Mesothelial cell of epicardium (in vitro differentiated cells): Measurements from ENCODE around the gene CWC27. TPM values are rescaled to one million over a fixed set of nuclear protein-coding genes. Genes with fewer than 3 reads are reported as not detected.

Experiments
- DNase-seq, 2 experiments: peaks; one replicate each; pipeline ENCODE4 v3.0.0; 2021; ENCODE audit warnings: low spot score in 2 of 2; ENCODE audit not compliant: unreplicated experiment in 2 of 2
- H3K27ac Mint-ChIP-seq: 2 replicates; pipeline ENCODE4 v1.8.0; 2021; ENCODE audit warnings: mixed read lengths
- H3K27me3 Mint-ChIP-seq: 2 replicates; pipeline ENCODE4 v1.8.0; 2021; ENCODE audit warnings: low read depth, mixed read lengths
- H3K36me3 Mint-ChIP-seq: 2 replicates; pipeline ENCODE4 v1.8.0; 2021; ENCODE audit warnings: mixed read lengths
- H3K4me1 Mint-ChIP-seq: 2 replicates; pipeline ENCODE4 v1.8.0; 2021; ENCODE audit warnings: mixed read lengths
- H3K4me3 Mint-ChIP-seq: 2 replicates; pipeline ENCODE4 v1.8.0; 2021; ENCODE audit warnings: mild to moderate bottlenecking, moderate library complexity, mixed read lengths
- H3K9me3 Mint-ChIP-seq: 2 replicates; pipeline ENCODE4 v1.8.0; 2021; ENCODE audit warnings: mixed read lengths
- total RNA-seq: library from RNA; stranded (reverse); gene quantifications from 3 replicates; pipeline ENCODE4 v1.2.1, GENCODE V29; 2021
- TF ChIP-seq, protein P1 (sequence below): fragments of 200-600 bp; sonication (generic); IDR thresholded peaks from one replicate; pipeline ENCODE4 v1.5.0; 2021; ENCODE audit warnings: antibody characterized with exemption; ENCODE audit not compliant: unreplicated experiment

Gene CWC27
- total RNA-seq, 1 donor from 2014 or later = 30.0 TPM

DNA sequence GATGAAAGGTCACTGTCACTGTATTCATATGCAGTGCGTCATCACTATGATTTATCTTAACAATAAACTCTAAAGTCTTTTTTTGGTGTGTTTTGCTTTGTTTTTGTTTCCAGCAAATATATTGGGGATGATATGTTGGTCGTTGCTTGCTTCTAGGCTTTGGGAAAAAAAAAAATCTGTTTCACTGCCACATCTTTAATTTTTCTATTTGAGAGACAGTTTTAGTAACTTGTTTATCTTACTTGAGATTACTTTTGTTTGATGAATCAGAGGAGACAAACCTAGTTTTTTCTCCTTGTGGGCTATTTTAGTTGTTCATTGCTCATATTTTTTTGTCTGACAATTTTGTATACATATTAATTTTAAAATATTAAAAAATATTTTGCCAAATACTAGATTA, 19.4 kb downstream of the CWC27 start:
- DNase-seq = no peak
- Mint-ChIP-seq H3K27ac (no peak overlapping the region), H3K4me3 (no peak overlapping the region), H3K27me3 (no peaks in the 10 kb centered on the region), H3K4me1 (no peaks in the 10 kb centered on the region), H3K9me3 (no peaks in the 10 kb centered on the region), H3K36me3 (peaks cover 7% of the 10 kb centered on the region)
- TF ChIP-seq, protein P1, sequence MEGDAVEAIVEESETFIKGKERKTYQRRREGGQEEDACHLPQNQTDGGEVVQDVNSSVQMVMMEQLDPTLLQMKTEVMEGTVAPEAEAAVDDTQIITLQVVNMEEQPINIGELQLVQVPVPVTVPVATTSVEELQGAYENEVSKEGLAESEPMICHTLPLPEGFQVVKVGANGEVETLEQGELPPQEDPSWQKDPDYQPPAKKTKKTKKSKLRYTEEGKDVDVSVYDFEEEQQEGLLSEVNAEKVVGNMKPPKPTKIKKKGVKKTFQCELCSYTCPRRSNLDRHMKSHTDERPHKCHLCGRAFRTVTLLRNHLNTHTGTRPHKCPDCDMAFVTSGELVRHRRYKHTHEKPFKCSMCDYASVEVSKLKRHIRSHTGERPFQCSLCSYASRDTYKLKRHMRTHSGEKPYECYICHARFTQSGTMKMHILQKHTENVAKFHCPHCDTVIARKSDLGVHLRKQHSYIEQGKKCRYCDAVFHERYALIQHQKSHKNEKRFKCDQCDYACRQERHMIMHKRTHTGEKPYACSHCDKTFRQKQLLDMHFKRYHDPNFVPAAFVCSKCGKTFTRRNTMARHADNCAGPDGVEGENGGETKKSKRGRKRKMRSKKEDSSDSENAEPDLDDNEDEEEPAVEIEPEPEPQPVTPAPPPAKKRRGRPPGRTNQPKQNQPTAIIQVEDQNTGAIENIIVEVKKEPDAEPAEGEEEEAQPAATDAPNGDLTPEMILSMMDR = no peak

DNA sequence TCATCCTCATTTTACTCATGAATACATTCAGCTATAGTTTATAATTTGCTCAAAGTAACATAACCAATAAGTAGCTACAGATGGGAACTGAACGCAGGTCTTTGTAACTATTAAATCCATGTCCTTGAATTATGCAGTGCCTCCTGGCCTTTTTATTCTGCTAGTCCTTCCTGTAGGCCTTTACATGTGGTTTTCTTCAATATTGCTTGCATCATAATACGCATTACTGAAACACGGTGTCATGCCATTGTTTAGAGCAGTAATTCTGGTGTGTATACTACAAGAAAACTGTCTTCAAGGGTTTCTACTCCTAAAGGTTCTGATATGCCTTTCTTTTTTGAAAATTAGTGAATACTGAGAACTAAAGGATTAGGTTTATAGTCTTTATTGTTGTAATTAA, 20.7 kb downstream of the CWC27 start:
- Mint-ChIP-seq H3K4me3 (no peak overlapping the region), H3K36me3 (peaks cover 7% of the 10 kb centered on the region), H3K27ac (no peak overlapping the region), H3K4me1 (peaks cover 4% of the 10 kb centered on the region), H3K9me3 (no peaks in the 10 kb centered on the region), H3K27me3 (no peaks in the 10 kb centered on the region)
- TF ChIP-seq, protein P1 = no peak
- no peak for DNase-seq

DNA sequence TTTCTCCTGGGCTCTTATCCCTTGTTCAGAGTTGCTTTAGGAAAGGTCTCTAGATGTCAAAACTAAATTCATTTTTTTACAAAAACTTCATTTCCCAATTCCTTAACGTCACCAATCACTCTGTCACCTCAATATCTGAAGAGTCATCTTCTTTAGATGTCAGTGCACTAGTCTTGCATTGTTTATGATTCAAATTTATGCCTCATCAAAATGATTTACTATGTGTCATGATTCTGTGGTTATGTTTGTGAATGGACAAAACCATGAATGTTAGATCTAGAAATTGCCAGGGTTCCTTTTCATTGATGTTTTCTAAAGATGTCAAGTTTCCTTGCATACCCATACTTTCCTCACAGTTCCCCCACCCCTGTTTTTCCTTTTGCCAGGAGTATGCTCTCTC, 21.5 kb downstream of the CWC27 start:
- no peaks in the 10 kb centered on the region for H3K9me3 Mint-ChIP-seq
- peaks cover 4% of the 10 kb centered on the region for H3K4me1 Mint-ChIP-seq
- TF ChIP-seq, protein P1 = no peak
- no peak overlapping the region for H3K27ac Mint-ChIP-seq
- H3K4me3 Mint-ChIP-seq = no peak overlapping the region
- H3K36me3 Mint-ChIP-seq = peaks cover 7% of the 10 kb centered on the region
- no peaks in the 10 kb centered on the region for H3K27me3 Mint-ChIP-seq
- DNase-seq = no peak

DNA sequence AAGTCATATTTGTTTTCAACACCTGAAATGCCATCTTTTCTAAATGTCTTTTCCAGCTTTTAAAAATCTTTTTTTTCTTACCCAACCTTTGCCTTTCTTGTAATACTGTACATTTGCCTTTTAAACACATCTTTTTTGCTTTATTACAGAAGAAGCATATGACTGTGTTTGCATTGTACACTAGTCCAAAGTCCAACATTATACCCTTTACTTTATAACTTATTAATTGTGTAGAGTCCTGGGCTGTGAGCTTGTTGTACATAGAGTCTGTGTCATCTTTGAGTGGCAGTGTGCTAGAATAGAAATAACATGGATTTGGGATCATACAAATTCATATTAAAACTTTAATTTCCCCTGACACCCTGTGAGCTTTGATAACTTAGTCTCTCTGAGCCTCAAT, 23.7 kb downstream of the CWC27 start:
- no peak for DNase-seq
- no peaks in the 10 kb centered on the region for H3K27me3 Mint-ChIP-seq

DNA sequence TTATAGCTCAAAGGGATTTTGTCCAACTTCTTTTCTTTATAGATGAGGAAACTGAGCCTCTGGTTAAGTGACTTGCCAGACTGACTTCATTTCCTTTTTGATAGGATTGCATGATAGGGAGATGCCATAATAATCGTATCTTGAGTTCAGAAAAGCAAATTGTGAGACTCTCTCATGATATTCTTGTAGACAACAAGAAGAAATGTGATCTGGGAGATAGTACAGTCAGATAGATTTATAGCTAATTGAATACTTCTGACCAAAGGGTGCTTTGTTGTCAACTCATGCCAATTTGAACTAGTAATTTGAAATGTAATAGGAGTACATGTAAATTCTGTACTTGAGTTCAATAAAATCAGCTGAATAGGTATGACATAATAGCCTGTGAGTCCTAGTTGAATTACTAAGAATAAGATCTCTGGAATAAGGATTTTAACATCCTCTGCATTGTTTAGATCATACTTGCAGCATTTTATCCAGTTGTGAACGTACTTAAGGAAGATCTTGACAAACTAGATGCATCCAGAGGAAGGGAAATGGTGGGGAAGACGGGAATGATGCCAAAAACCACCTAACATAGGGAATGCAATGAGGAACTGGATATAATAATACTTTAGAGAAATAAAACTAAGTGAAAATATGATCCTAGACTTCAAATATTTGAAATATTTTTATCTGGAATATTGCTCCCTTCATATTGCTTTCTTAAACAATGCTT, 25.5 kb downstream of the CWC27 start:
- Mint-ChIP-seq H3K9me3 (no peaks in the 10 kb centered on the region), H3K36me3 (peaks cover 5% of the 10 kb centered on the region), H3K4me1 (peaks cover 4% of the 10 kb centered on the region), H3K27me3 (no peaks in the 10 kb centered on the region), H3K4me3 (no peak overlapping the region), H3K27ac (no peak overlapping the region)
- TF ChIP-seq, protein P1 = no peak
- no peak for DNase-seq

More for the DNA sequence above, 23.7 kb downstream of the CWC27 start:
- peaks cover 4% of the 10 kb centered on the region for H3K4me1 Mint-ChIP-seq
- no peak overlapping the region for H3K27ac Mint-ChIP-seq
- H3K9me3 Mint-ChIP-seq = no peaks in the 10 kb centered on the region
- TF ChIP-seq, protein P1 = no peak
- H3K4me3 Mint-ChIP-seq = no peak overlapping the region
- peaks cover 3% of the 10 kb centered on the region for H3K36me3 Mint-ChIP-seq

DNA sequence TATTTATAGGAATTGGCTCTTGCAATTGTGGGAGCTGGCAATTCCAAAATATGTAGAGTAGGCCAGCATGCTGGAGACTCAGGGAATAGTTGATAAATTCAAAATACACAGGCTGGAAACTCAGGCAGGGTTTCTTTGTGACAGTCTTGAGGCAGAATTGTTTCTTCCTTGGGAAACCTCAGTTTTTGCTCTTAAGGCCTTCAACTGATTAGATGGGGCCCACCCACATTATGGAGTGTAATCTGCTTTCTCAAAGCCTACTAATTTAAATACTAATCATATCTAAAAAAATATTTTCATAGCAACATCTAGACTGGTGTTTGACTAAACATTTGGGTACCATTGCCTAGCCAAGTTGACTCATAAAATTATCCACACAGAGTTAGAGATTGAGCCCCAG, 27.6 kb downstream of the CWC27 start:
- Mint-ChIP-seq H3K9me3 (no peaks in the 10 kb centered on the region), H3K36me3 (peaks cover 3% of the 10 kb centered on the region)

More for the DNA sequence above, 27.6 kb downstream of the CWC27 start:
- no peak overlapping the region for H3K4me3 Mint-ChIP-seq
- H3K27ac Mint-ChIP-seq = no peak overlapping the region
- DNase-seq = no peak
- peaks cover 4% of the 10 kb centered on the region for H3K4me1 Mint-ChIP-seq
- no peaks in the 10 kb centered on the region for H3K27me3 Mint-ChIP-seq
- TF ChIP-seq, protein P1 = no peak
